T1000 (cell line): Measurements from ENCODE around the gene RAB31.
"Not testable (repeated sequence)": the region's sequence is repeated elsewhere in the genome, so short reads cannot be mapped to it uniquely, and the experiment has no call there.

ENCODE experiments used
- DNase-seq: peaks from one replicate; lab custom pipeline; 2025; ENCODE audit warnings: mixed read lengths; lab: John Stamatoyannopoulos, UW

The RAB31 gene

GRCh38 chr18:9708057-9708433 is at the start of gene RAB31:
TSS of gene RAB31 (plus strand) at chr18:9708301. CDS start at chr18:9708406, 105 bp downstream.
- DNase-seq = peak; percentile 5

DNA sequence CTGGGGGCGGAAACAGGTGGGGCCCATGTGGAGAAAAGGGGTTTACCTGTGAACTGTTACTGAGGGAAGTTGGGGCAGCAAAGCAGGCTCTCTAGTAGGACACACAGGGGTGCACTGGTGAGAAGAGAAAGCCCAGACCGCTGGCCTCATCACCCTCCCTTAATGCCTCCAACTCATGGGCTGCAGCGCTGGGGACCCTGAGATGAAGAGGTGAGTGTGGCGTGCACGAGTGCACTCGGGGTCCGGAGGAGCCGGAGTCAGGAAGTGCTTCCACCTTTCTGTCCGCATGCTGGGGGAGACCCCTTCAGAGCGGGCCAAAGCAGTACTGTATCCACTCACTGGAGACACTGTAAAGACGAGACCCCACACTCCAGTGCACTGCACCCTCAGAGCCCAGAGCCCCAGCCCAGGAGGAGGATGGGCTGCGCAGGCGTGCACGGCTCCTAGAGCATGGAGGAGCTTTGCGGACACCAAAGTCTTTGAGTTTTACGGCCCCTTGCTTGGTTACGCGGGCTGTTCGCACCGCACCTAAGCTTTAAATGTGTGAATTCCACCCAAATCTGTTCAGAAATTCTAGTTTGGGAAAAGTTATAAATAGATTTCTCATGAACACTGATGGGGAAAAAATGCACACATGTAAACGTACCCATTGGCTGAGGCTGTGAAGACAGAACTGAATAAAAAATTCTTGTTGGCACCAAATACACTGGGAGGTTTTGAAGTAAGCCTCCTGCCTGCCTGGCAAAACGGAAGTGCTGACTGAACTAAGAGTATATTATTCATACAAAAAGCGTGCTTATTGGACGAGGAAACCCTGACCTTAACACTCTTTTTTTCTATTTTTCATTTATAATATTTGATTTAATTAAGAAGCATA is 48.4 kb upstream of the RAB31 start:
- no peak for DNase-seq

DNA sequence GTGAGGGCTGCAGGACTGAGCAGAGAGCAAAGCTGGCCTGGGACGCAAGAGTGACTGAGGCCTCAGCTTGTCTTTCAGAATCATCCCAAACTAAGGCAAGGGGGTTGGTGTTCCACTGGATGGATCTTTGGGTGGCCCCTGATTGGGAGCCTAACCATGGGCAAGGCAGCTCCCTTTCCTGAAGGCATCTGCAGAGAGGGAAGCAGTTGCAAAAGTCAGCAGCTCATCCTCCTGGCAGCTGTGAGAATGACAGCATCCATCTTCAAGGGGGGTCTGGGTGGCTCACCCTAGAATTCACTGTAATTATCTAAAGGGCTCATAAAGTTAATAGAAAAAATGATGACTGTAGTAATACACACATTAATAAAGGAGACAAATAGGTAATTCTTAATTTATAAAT is 46.5 kb upstream of the RAB31 start:
- no peak for DNase-seq

DNA sequence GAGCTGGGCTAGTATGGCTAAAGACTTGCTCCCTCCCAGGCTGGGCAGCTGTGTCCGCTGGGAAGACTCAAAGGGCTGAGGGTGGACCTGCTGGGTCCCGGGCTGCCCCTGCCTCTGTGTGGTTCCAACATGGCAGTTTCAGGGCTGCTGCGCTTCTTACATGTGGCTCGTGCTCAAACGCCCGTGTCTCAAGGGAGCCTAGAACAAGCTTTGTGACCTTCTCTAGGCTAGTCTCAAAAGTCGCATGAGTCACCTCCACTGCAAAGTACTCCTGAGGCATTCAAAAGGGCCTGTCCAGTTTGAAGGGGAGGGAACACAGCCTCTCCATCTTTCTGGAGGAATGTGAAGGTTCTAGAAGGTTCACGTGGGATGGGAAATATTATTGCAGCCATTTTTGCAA is 44.7 kb upstream of the RAB31 start:
- DNase-seq = no peak

DNA sequence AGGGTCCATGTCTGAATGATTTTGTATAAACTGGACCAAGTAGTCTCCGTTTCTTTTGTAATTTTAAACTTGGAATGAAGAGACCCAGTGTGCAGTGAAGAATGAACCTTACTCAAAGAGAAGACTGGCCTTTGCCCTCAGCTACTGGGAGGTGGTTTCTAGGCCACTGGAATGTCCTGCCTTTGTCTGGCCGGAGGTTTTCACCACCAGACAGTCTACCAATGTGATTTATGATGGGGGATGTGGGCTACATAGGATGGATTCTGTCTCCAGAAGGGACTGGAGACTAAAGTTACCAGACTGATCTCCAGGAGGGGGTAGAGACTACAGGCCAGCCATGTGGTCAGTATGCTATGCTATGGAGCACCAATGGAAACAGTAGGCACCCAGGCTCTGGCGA is 42.8 kb upstream of the RAB31 start:
- DNase-seq = no peak

- DNase-seq = no peak
These were observed 41.6 kb upstream of the RAB31 start for GRCh38 chr18:9666548-9666947.

DNA sequence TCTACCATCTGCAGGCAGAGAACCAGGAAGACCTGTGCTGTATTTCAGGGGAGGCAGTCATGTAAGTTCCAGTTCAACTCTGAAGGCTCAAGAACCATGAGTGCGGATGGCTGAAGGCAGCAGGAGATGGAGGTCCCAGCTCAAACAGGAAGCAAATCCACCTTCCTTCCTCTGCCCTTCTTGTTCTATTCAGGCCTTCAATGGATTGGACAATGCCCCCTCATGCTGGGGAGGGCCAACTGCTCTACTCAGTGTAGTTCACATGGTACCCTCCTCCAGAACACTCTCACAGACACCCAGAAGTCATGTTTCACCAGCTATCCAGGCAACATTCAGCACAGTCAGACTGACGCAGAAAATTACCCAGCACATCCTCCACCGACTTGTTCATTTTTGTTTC is 39.1 kb upstream of the RAB31 start:
- DNase-seq = no peak

DNA sequence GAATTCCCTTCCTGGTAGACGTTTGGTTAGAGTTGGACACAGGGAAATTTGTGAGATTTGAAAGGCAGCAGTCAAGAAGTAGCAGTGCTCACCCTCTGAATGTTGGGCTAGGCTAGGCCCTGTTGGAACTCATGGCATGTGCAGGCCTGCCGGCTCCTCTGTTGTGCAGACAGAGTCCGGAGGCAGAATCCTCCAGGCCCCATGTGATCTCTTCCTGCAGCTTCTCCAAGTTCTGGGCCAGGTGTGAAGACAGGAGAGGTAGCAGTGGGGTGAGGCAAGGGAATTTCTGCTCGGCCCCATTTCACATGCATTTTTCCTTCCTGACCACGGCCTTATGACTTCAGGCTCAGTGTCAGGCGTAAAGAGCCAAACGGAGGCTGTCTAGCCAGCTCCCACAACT is 36.9 kb upstream of the RAB31 start:
- DNase-seq = no peak

DNA sequence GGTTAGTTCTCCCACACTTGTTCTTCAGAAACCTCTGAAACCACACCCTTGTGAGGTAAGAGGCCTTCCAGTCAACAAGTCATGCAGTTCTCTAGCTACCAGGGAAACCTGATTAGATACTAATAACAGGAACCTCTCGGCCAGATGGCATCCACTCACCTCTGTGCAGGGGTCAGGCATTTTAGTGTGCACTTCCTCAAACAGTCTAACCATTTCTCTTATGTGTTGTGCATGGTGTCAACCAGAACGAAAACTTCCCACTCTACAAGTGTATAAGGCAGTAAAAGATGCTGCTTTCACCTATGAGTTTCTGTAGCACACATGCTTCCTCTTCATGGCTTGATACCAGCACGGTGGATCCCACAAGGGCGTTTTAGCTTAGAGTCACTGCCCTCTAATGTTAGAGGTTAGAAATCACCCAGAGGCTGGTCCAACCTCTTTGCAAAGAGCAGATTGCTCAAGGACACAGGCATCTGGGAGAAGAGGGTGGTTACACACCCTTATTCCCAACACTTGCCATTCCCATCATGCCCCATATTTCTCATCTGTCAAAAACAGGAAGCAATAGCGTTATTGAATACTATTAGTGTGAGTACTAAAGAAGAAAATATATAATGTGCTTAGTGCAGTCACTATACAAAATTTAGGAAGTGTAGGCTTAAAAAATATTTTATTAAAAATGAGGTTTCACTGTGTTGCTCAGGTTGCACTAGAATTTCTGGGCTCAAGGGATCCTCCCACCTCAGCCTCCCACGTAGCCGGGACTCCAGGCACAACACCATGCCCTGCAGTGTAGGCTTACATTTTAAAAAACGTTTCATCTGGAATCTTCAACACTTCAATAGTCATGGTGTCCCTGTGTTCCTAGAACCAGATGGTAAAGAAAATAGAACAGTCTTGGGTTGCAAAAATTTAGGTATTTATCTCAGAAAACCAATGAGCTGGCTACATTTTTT is 34.5 kb upstream of the RAB31 start:
- no peak for DNase-seq

GRCh38 chr18:9678216-9678615 is 29.9 kb upstream of the RAB31 start:
- DNase-seq = not testable (repeated sequence)

DNA sequence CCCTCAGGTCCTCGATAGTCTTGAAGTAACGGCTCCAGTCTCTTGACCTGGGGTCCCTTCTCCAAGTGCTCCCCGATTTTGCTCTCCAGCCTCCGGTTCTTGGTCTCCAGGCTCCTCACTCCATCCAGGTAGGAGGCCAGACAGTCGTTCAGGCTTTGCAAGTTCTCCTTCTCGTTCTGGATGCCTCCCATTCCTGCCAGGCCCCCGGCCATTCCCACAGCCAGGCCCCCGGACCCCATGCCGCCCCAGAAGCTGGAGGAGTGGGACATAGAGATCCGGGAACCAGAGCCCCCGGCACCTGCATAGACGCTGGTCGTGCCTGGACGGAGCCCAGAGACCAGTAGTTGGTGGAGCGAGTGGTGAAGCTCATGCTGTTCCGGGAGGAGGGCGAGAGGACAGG is 29.0 kb upstream of the RAB31 start:
- DNase-seq = no peak

- DNase-seq = no peak
These were observed 26.9 kb upstream of the RAB31 start for GRCh38 chr18:9681217-9681616.

GRCh38 chr18:9682572-9682971 is 25.5 kb upstream of the RAB31 start:
- no peak for DNase-seq

DNA sequence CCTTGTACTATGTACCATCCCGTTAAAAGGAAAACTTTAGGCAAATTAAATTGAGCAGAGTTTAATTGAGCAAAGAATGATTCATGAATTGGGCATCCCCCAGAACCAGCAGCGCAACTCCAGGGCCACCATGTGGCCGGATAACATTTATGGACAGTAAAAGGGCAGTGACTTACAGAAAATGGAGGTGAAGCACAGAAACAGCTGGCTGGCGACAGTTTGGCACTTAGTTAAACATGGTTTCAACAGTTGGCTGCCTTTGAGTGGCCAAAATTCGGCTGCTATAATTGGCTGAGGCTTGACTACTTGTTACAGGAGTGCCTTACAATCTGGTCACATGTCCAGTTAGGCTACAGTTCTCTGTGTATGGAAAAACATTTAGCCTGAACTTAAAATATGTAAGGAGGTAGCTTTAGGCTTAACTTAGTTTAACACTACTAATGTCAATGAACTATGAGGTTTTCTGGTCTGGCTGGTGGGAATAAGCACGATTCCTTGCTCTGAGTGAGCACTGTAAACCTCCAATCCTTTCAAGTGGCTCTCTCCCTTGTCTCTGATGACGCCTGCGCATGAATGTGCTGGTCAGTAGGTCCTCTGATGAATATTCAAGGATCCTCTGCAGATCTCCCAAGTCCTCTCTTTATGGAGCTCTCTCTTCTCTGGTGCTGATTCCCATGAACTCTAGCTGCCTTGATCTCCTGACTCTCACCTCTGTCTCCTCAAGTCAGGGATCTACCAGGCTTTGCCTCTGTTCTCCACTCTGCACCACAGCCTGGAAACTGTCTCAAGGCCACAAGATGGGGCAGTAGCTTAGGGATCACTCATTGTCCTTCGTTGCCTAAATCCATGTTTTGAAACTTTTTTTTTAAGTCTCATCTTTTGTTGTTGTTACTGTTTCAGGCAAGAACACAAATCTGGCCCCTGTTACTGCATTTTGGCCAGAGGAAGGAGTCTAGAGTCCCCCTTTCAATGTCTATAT is 24.4 kb upstream of the RAB31 start:
- peak; percentile 17 for DNase-seq

- DNase-seq = no peak
These were observed 23.1 kb upstream of the RAB31 start for GRCh38 chr18:9684881-9685614.

- DNase-seq = no peak
These were observed 22.5 kb upstream of the RAB31 start for GRCh38 chr18:9685615-9685890.

- DNase-seq = peak; percentile 5
These were observed 19.9 kb upstream of the RAB31 start for GRCh38 chr18:9688036-9688741.

DNA sequence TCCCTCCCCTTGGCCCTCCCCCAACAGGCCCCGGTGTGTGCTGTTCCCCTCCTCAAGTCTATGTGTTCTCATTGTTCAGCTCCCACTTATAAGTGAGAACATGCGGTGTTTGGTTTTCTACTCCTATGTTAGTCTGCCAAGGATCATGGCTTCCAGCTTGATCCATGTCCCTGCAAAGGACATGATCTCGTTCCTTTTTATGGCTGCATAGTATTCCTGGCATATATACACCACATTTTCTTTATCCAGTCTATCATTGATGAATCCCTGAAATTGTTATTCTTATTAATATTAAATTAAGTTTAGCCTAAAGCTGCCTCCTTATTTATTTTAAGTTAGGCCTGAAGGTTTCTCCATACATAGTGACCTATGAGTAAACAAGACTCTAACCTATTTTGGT is 18.8 kb upstream of the RAB31 start:
- no peak for DNase-seq

DNA sequence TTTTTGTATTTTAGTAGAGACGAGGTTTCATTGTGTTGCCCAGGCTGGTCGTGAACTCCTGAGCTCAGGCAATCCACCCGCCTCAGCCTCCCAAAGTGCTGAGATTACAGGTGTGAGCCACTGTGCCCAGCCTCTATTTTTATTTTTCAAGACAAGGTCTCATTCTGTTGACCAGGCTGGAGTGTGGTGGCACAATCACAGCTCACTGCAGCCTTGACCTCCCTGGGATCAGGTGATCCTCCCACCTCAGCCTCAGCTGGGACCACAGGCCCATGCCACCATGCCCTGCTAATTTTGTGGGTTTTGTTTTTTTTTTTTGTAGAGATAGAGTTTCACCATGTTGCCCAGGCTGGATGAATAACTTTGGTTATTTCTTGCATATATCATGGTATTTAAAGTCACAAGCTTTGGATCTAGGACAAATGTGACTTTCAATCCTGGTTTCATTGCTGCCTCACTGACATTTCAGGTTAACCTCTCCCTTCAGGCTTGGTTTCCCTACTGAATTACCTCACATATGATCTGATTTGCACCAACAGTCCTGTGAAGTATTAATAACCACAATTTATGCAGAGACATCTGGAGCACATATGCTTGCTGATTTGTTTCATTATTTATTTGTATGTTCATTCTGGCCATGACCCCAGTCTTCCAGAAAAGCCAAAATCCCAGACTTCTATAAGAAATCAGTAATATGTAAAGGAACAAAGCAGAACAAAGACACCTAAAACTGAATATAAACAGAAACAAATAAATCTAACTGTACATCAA is 17.5 kb upstream of the RAB31 start:
- no peak for DNase-seq

GRCh38 chr18:9691235-9691634 is 16.9 kb upstream of the RAB31 start:
- no peak for DNase-seq
